ENCODE measurements around the gene KCNQ5.
"Not testable (repeated sequence)": the region's sequence is repeated elsewhere in the genome, so short reads cannot be mapped to it uniquely, and the experiment has no call there.

KCNQ5 gene

GRCh38 chr6:72984189-72984831 lies 362.4 kb downstream of the KCNQ5 start:
- not testable (repeated sequence) for DNase-seq (ENCODE audit: extremely low read depth in 1 of 2, low read depth in 1 of 2)

GRCh38 chr6:72984981-72985665 lies 363.3 kb downstream of the KCNQ5 start:
- no peak for DNase-seq (ENCODE audit: extremely low read depth in 1 of 2, low read depth in 1 of 2)

GRCh38 chr6:72987301-72987700 lies 365.4 kb downstream of the KCNQ5 start:
- DNase-seq (ENCODE audit: extremely low read depth in 1 of 2, low read depth in 1 of 2), result no peak

- DNase-seq (ENCODE audit: extremely low read depth in 1 of 2, low read depth in 1 of 2), result no peak
Measured at GRCh38 chr6:72999995-73000394, 378.1 kb downstream of the KCNQ5 start.

GRCh38 chr6:73000460-73000859 lies 378.6 kb downstream of the KCNQ5 start:
- DNase-seq (ENCODE audit: extremely low read depth in 1 of 2, low read depth in 1 of 2), result no peak

GRCh38 chr6:73002588-73002987 lies 380.7 kb downstream of the KCNQ5 start:
- no peak for DNase-seq (ENCODE audit: extremely low read depth in 1 of 2, low read depth in 1 of 2)

- no peak for DNase-seq (ENCODE audit: extremely low read depth in 1 of 2, low read depth in 1 of 2)
Measured at GRCh38 chr6:73003302-73003701, 381.4 kb downstream of the KCNQ5 start.

GRCh38 chr6:73004231-73004630 lies 382.4 kb downstream of the KCNQ5 start:
- DNase-seq (ENCODE audit: extremely low read depth in 1 of 2, low read depth in 1 of 2), result no peak

- no peak for DNase-seq (ENCODE audit: extremely low read depth in 1 of 2, low read depth in 1 of 2)
Measured at GRCh38 chr6:73004861-73005260, 383.0 kb downstream of the KCNQ5 start.

- no peak for DNase-seq (ENCODE audit: extremely low read depth in 1 of 2, low read depth in 1 of 2)
Measured at GRCh38 chr6:73006146-73006545, 384.3 kb downstream of the KCNQ5 start.

- no peak for DNase-seq (ENCODE audit: extremely low read depth in 1 of 2, low read depth in 1 of 2)
Measured at GRCh38 chr6:73011945-73012344, 390.1 kb downstream of the KCNQ5 start.

GRCh38 chr6:73017476-73017875 lies 395.6 kb downstream of the KCNQ5 start:
- DNase-seq (ENCODE audit: extremely low read depth in 1 of 2, low read depth in 1 of 2), result no peak

GRCh38 chr6:73024598-73024997 lies 402.7 kb downstream of the KCNQ5 start:
- no peak for DNase-seq (ENCODE audit: extremely low read depth in 1 of 2, low read depth in 1 of 2)

- DNase-seq (ENCODE audit: extremely low read depth in 1 of 2, low read depth in 1 of 2), result no peak
Measured at GRCh38 chr6:73027691-73028090, 405.8 kb downstream of the KCNQ5 start.

- DNase-seq (ENCODE audit: extremely low read depth in 1 of 2, low read depth in 1 of 2), result no peak
Measured at GRCh38 chr6:73028124-73028766, 406.4 kb downstream of the KCNQ5 start.

GRCh38 chr6:73028893-73029450 lies 407.1 kb downstream of the KCNQ5 start:
- no peak for DNase-seq (ENCODE audit: extremely low read depth in 1 of 2, low read depth in 1 of 2)

GRCh38 chr6:73030257-73030656 lies 408.4 kb downstream of the KCNQ5 start:
- DNase-seq (ENCODE audit: extremely low read depth in 1 of 2, low read depth in 1 of 2), result no peak

- no peak for DNase-seq (ENCODE audit: extremely low read depth in 1 of 2, low read depth in 1 of 2)
Measured at GRCh38 chr6:73030791-73031782, 409.2 kb downstream of the KCNQ5 start.

- DNase-seq (ENCODE audit: extremely low read depth in 1 of 2, low read depth in 1 of 2), result no peak
Measured at GRCh38 chr6:73032586-73032985, 410.7 kb downstream of the KCNQ5 start.

GRCh38 chr6:73036689-73037088 lies 414.8 kb downstream of the KCNQ5 start:
- DNase-seq (ENCODE audit: extremely low read depth in 1 of 2, low read depth in 1 of 2), result no peak

GRCh38 chr6:73041051-73041450 lies 419.2 kb downstream of the KCNQ5 start:
- DNase-seq (ENCODE audit: extremely low read depth in 1 of 2, low read depth in 1 of 2), result no peak
